ENCODE measurements around the gene ZNF212. TPM values are rescaled to one million over a fixed set of nuclear protein-coding genes. Genes with fewer than 3 reads are reported as not detected.
"Not testable (repeated sequence)": the region's sequence is repeated elsewhere in the genome, so short reads cannot be mapped to it uniquely, and the experiment has no call there.

ZNF212 gene
- total RNA-seq, 2 donors from 2014 or later = 12.1 to 13.3 TPM

DNA sequence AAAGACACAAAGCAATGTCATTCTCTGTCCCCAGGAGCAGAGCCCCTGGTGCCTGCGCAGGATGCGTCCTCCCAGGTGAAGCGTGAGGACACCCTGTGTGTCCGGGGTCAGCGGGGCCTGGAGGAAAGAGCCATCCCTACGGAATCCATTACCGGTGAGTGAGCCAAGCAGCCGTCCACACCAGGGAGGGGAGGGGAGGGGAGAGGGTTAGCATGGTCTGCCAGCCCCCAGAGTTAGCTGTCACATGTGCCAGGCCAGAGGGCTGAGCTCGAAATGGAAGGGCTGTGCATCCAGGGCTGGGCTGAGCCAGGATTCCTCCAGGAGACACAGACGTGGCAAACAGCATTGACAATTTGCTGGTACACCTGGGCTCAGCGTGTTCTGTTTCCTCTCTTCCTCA is 28.9 kb upstream of the ZNF212 start:
- no peak for DNase-seq (ENCODE audit: low spot score in 2 of 2)
- H3K9me3 Mint-ChIP-seq = no peaks in the 10 kb centered on the region
- no peak for ATAC-seq
- H3K36me3 Mint-ChIP-seq = peaks cover 29 to 35% of the 10 kb centered on the region in 2 donors
- H3K27ac Mint-ChIP-seq = peak overlapping the region; percentile 79 to 98

- DNase-seq (ENCODE audit: low spot score in 2 of 2) (no peak), ATAC-seq (no peak)
- H3K36me3 Mint-ChIP-seq = peaks cover 17 to 19% of the 10 kb centered on the region in 2 donors
- H3K9me3 Mint-ChIP-seq = no peaks in the 10 kb centered on the region
- peak overlapping the region in 1 of 2 donors; percentile 46 for H3K27ac Mint-ChIP-seq
Observed at GRCh38 chr7:149214020-149214720, 25.3 kb upstream of the ZNF212 start.

GRCh38 chr7:149216402-149216801 is 23.0 kb upstream of the ZNF212 start:
- ATAC-seq = no peak
- H3K27ac Mint-ChIP-seq = peak overlapping the region in 1 of 2 donors; percentile 26
- H3K9me3 Mint-ChIP-seq = no peaks in the 10 kb centered on the region
- DNase-seq (ENCODE audit: low spot score in 2 of 2) = no peak
- H3K36me3 Mint-ChIP-seq = peaks cover 24 to 25% of the 10 kb centered on the region in 2 donors

DNA sequence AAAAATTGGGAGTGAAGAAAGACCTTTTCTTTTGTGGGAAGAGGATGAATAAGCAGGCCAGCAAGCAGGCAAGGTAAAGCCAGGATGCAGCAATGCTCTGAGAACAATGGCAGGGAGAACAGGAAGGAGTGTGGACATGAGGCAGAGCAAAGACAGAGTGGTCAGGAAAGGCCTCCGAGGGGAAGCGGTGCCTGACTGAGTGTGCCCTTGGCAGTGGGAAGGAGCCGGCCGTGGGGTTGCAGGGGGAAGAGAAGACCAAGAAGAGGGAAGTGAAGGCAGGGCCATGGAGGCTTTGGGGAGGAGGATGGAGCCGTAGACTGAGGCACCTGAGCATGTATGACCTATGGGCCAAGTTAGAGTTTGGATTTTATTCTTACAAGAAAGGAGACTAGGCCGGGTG is 21.9 kb upstream of the ZNF212 start:
- ATAC-seq = no peak
- no peak for DNase-seq (ENCODE audit: low spot score in 2 of 2)
- H3K27ac Mint-ChIP-seq = peak overlapping the region; percentile 3 to 51
- H3K9me3 Mint-ChIP-seq = no peaks in the 10 kb centered on the region
- peaks cover 27 to 30% of the 10 kb centered on the region in 2 donors for H3K36me3 Mint-ChIP-seq

DNA sequence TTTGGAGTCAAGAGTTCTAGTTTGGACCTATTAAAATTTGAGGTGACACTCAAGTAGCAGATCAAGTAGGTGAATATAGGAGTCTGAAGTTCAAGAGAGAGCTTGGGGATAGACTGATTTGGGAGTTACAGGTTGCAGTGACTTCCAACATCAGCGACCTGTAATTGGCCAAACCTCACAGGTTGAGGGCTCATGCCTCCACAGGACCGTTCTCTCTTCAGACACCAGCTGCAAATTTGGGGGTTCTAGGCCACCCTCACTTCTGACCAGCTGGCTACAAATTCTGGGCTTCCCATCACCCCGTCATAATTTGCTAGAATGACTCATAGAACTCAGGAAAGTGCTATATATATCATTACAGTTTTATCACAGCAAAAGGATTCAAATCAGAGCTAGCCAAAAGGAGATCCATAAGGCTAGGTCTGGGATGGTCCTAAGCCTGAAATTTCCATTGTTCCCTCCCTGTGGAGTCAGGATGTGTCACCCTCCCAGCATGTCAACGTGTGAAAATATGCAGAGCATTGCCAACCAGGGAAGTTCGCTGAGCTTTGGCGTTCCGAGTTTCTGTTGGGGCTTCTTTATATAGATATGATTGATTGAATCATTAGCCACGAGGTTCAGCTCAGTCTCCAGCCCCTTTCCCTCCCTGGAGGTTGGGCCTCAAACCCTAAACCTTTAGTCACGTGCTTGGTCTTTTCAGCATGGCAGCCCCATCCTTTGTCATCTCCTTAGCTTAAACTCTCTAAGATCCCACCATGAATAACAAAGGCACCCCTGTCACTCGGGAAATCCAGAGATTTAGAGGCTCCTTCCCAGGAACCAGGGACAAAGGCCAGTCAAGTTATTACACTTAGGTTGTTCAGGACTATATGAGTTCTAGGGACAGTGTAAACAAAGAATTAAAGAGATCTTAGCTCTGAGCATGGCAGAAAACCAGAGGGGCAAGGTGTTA is 20.7 kb upstream of the ZNF212 start:
- Mint-ChIP-seq H3K9me3 (no peaks in the 10 kb centered on the region), H3K36me3 (peaks cover 23 to 27% of the 10 kb centered on the region in 2 donors), H3K27ac (peak overlapping the region; percentile 36 to 84)
- ATAC-seq = no peak
- no peak for DNase-seq (ENCODE audit: low spot score in 2 of 2)

DNA sequence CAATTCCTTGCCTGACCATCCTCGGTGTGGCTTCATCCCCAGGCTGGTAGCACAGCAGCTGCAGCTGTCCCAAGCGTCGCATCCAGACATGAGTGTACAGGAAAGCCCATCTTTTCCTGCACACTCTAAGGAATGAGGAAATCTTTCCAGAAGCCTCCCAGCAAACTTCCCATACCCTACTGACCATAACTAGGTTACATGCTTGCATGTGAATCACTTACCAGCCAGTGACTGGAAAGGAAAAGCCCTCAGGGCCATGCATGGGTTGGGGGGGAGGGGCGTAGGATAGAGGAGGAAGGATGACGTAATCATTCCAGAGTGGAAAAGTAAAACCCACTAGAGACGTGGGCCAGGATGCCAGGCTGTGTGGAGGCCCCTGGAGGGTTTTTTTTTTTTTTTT is 18.9 kb upstream of the ZNF212 start:
- no peak for DNase-seq (ENCODE audit: low spot score in 2 of 2)
- Mint-ChIP-seq H3K27ac (no peak overlapping the region), H3K9me3 (no peaks in the 10 kb centered on the region), H3K36me3 (peaks cover 26 to 28% of the 10 kb centered on the region in 2 donors)
- ATAC-seq = no peak

- H3K36me3 Mint-ChIP-seq = peaks cover 30 to 35% of the 10 kb centered on the region in 2 donors
- H3K9me3 Mint-ChIP-seq = no peaks in the 10 kb centered on the region
- H3K27ac Mint-ChIP-seq = no peak overlapping the region
- ATAC-seq = no peak
- DNase-seq (ENCODE audit: low spot score in 2 of 2) = no peak
Observed at GRCh38 chr7:149223176-149223575, 16.3 kb upstream of the ZNF212 start.

- ATAC-seq (no peak), DNase-seq (ENCODE audit: low spot score in 2 of 2) (no peak)
- H3K9me3 Mint-ChIP-seq = no peaks in the 10 kb centered on the region
- H3K27ac Mint-ChIP-seq = no peak overlapping the region
- peaks cover 30 to 35% of the 10 kb centered on the region in 2 donors for H3K36me3 Mint-ChIP-seq
Observed at GRCh38 chr7:149223761-149224160, 15.7 kb upstream of the ZNF212 start.

DNA sequence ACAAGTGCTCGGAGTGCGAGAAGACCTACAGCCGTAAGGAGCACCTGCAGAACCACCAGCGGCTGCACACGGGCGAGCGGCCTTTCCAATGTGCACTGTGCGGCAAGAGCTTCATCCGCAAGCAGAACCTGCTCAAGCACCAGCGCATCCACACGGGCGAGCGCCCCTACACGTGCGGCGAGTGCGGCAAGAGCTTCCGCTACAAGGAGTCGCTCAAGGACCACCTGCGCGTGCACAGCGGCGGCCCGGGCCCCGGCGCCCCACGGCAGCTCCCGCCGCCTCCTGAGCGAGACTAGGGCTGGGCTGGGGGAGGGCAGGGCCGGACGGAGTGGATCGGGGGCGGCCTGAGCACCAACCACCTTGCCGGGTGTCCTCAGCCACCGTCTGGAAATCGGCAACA is 15.1 kb upstream of the ZNF212 start:
- no peak for ATAC-seq
- Mint-ChIP-seq H3K27ac (no peak overlapping the region), H3K9me3 (no peaks in the 10 kb centered on the region), H3K36me3 (peaks cover 25 to 30% of the 10 kb centered on the region in 2 donors)
- no peak for DNase-seq (ENCODE audit: low spot score in 2 of 2)

- DNase-seq (ENCODE audit: low spot score in 2 of 2) (no peak), ATAC-seq (no peak)
- no peaks in the 10 kb centered on the region for H3K9me3 Mint-ChIP-seq
- no peak overlapping the region for H3K27ac Mint-ChIP-seq
- peaks cover 20 to 24% of the 10 kb centered on the region in 2 donors for H3K36me3 Mint-ChIP-seq
Observed at GRCh38 chr7:149225106-149225505, 14.3 kb upstream of the ZNF212 start.

DNA sequence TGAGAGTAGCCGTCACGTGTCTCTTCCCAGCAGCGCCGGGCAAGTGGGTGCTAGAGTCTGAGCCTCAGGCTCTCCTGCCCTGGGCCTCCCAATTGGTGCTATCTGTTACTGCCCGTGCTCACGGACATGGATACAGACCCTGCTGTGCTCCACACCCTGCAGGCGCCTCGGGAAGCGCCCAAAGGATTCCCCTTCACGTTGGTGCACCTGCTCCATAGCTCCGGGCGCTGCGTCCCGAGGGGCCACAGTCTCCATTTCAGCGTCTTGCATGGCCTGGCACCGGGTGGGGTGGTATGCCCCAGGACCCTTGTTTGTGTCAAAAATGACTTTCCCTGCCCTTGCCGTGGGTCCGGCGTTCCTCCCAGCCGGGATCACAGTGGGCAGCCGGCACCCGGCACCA is 13.8 kb upstream of the ZNF212 start:
- Mint-ChIP-seq H3K27ac (peak overlapping the region in 1 of 2 donors; percentile 4), H3K9me3 (no peaks in the 10 kb centered on the region), H3K36me3 (peaks cover 20 to 24% of the 10 kb centered on the region in 2 donors)
- ATAC-seq = no peak
- no peak for DNase-seq (ENCODE audit: low spot score in 2 of 2)

DNA sequence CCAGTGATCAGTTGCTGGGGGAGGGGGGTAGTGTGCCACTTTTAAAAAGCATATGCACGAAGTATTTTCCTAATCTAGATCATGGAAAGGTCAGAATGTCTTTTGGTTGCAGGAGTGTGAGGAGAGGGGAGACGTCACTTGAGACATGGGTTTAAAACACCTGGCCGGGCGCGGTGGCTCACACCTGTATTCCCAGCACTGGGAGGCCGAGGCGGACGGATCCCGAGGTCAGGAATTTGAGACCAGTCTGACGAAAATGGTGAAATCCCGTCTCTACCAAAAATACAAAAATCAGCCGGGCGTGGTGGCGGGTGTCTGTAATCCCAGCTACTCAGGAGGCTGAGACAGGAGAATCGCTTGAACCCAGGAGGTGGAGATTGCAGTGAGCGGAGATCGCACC is 13.1 kb upstream of the ZNF212 start:
- not testable (repeated sequence) for H3K9me3 Mint-ChIP-seq; ATAC-seq; DNase-seq (ENCODE audit: low spot score in 2 of 2)
- peak overlapping the region in 1 of 2 donors; percentile 4 for H3K27ac Mint-ChIP-seq
- H3K36me3 Mint-ChIP-seq = peaks cover 15 to 18% of the 10 kb centered on the region in 2 donors

GRCh38 chr7:149226840-149227494 is 12.5 kb upstream of the ZNF212 start:
- no peak for DNase-seq (ENCODE audit: low spot score in 2 of 2)
- ATAC-seq = no peak
- Mint-ChIP-seq H3K36me3 (peaks cover 13% of the 10 kb centered on the region in 2 donors), H3K9me3 (no peaks in the 10 kb centered on the region), H3K27ac (no peak overlapping the region)

GRCh38 chr7:149228831-149229471 is 10.5 kb upstream of the ZNF212 start:
- ATAC-seq (no peak), DNase-seq (ENCODE audit: low spot score in 2 of 2) (no peak)
- no peaks in the 10 kb centered on the region for H3K9me3 Mint-ChIP-seq
- no peak overlapping the region for H3K27ac Mint-ChIP-seq
- H3K36me3 Mint-ChIP-seq = peaks cover 13% of the 10 kb centered on the region in 2 donors

GRCh38 chr7:149229526-149229925 is 9.9 kb upstream of the ZNF212 start:
- Mint-ChIP-seq H3K27ac (no peak overlapping the region), H3K36me3 (peaks cover 13% of the 10 kb centered on the region in 2 donors), H3K9me3 (no peaks in the 10 kb centered on the region)
- no peak for DNase-seq (ENCODE audit: low spot score in 2 of 2)
- ATAC-seq = no peak

GRCh38 chr7:149232362-149232761 is 7.1 kb upstream of the ZNF212 start:
- no peak for ATAC-seq
- Mint-ChIP-seq H3K27ac (no peak overlapping the region), H3K36me3 (no peaks in the 10 kb centered on the region), H3K9me3 (no peaks in the 10 kb centered on the region)
- no peak for DNase-seq (ENCODE audit: low spot score in 2 of 2)
